H9 (cell line): ENCODE measurements around the gene SHROOM1. TPM values are rescaled to one million over a fixed set of nuclear protein-coding genes. Genes with fewer than 3 reads are reported as not detected.

Experiments
- DNase-seq: peaks from one replicate; pipeline ENCODE4 v3.0.0-alpha.2; 2017
- H2AFZ ChIP-seq: one replicate; pipeline ENCODE4 v1.6.1; 2013; ENCODE audit warnings: mild to moderate bottlenecking, low read length, control low read depth, moderate library complexity
- H2AK5ac ChIP-seq: 2 replicates; pipeline ENCODE4 v1.6.1; 2013; ENCODE audit warnings: low read length, control low read depth, mixed read lengths; ENCODE audit not compliant: insufficient read length
- H2BK120ac ChIP-seq: one replicate; pipeline ENCODE4 v1.6.1; 2013; ENCODE audit warnings: low read depth, mild to moderate bottlenecking, low read length, control low read depth, inconsistent platforms; ENCODE audit not compliant: poor library complexity, severe bottlenecking
- H2BK12ac ChIP-seq: 2 replicates; pipeline ENCODE4 v1.6.1; 2013; ENCODE audit warnings: low read length, control low read depth, mixed read lengths, low read depth; ENCODE audit not compliant: insufficient read length
- H2BK15ac ChIP-seq: 2 replicates; pipeline ENCODE4 v1.6.1; 2013; ENCODE audit warnings: low read depth, low read length, control low read depth
- H2BK20ac ChIP-seq: one replicate; pipeline ENCODE4 v1.6.1; 2013; ENCODE audit warnings: low read depth, mild to moderate bottlenecking, low read length, control low read depth, inconsistent platforms; ENCODE audit not compliant: poor library complexity, severe bottlenecking
- H2BK5ac ChIP-seq: 2 replicates; pipeline ENCODE4 v1.6.1; 2013; ENCODE audit warnings: low read length, control low read depth, mixed read lengths; ENCODE audit not compliant: insufficient read length
- H3K14ac ChIP-seq: 2 replicates; pipeline ENCODE4 v1.6.1; 2013; ENCODE audit warnings: low read length, control low read depth; ENCODE audit not compliant: insufficient read depth
- H3K18ac ChIP-seq: 2 replicates; pipeline ENCODE4 v1.6.1; 2013; ENCODE audit warnings: low read depth, mild to moderate bottlenecking, mixed read lengths, low read length, control low read depth; ENCODE audit not compliant: insufficient read length
- H3K23ac ChIP-seq: 2 replicates; pipeline ENCODE4 v1.6.1; 2013; ENCODE audit warnings: low read length, control low read depth, mixed read lengths, low read depth; ENCODE audit not compliant: insufficient read length
- H3K23me2 ChIP-seq: 2 replicates; pipeline ENCODE4 v1.6.1; 2013; ENCODE audit warnings: low read depth, mild to moderate bottlenecking, mixed read lengths, low read length, control low read depth; ENCODE audit not compliant: insufficient read length, poor library complexity, severe bottlenecking
- H3K27ac ChIP-seq: 2 replicates; pipeline ENCODE4 v1.5.1; 2013; ENCODE audit warnings: low read length, control low read depth, mixed read lengths, low read depth; ENCODE audit not compliant: insufficient read length
- H3K27me3 ChIP-seq: 2 replicates; pipeline ENCODE4 v1.6.1; 2013; ENCODE audit warnings: low read length, control low read depth, inconsistent platforms; ENCODE audit not compliant: insufficient read depth
- H3K4ac ChIP-seq: 2 replicates; pipeline ENCODE4 v1.6.1; 2013; ENCODE audit warnings: low read depth, mild to moderate bottlenecking, control low read depth, inconsistent platforms, low read length, moderate library complexity
- H3K4me1 ChIP-seq: 2 replicates; pipeline ENCODE4 v1.6.1; 2013; ENCODE audit warnings: low read length, control low read depth, inconsistent platforms; ENCODE audit not compliant: insufficient read depth
- H3K4me2 ChIP-seq: 2 replicates; pipeline ENCODE4 v1.6.1; 2013; ENCODE audit warnings: low read length, control low read depth, mixed read lengths; ENCODE audit not compliant: insufficient read length, insufficient read depth
- H3K56ac ChIP-seq: 2 replicates; pipeline ENCODE4 v1.6.1; 2013; ENCODE audit warnings: low read depth, mild to moderate bottlenecking, mixed read lengths, low read length, control low read depth; ENCODE audit not compliant: insufficient read length
- H3K79me1 ChIP-seq: 2 replicates; pipeline ENCODE4 v1.6.1; 2013; ENCODE audit warnings: low read depth, mild to moderate bottlenecking, moderate library complexity, low read length, control low read depth, inconsistent platforms; ENCODE audit not compliant: insufficient read depth, poor library complexity, severe bottlenecking
- H3K79me2 ChIP-seq: 2 replicates; pipeline ENCODE4 v1.6.1; 2013; ENCODE audit warnings: low read length, control low read depth, inconsistent platforms; ENCODE audit not compliant: insufficient read depth
- H3K9ac ChIP-seq: 2 replicates; pipeline ENCODE4 v1.6.1; 2013; ENCODE audit warnings: low read length, control low read depth, mixed read lengths; ENCODE audit not compliant: insufficient read length; ENCODE audit errors: extremely low read depth
- H3K9me3 ChIP-seq: one replicate; pipeline ENCODE4 v1.6.1; 2013; ENCODE audit warnings: low read depth, low read length, inconsistent platforms; ENCODE audit not compliant: control insufficient read depth
- H3T11ph ChIP-seq: one replicate; pipeline ENCODE4 v1.6.1; 2013; ENCODE audit warnings: mild to moderate bottlenecking, low read length, control low read depth, inconsistent platforms
- H4K20me1 ChIP-seq: one replicate; pipeline ENCODE4 v1.6.1; 2013; ENCODE audit not compliant: control insufficient read depth, insufficient read length, insufficient read depth
- H4K5ac ChIP-seq: 2 replicates; pipeline ENCODE4 v1.6.1; 2013; ENCODE audit warnings: low read depth, mild to moderate bottlenecking, mixed read lengths, low read length, control low read depth; ENCODE audit not compliant: insufficient read length
- H4K8ac ChIP-seq: replicated peaks from 2 replicates; pipeline ENCODE4 v1.6.1; 2013; ENCODE audit warnings: low read length, control low read depth, mixed read lengths, low read depth; ENCODE audit not compliant: insufficient read length
- H4K91ac ChIP-seq: 2 replicates; pipeline ENCODE4 v1.6.1; 2013; ENCODE audit warnings: low read depth, mild to moderate bottlenecking, moderate library complexity, mixed read lengths, low read length, control low read depth; ENCODE audit not compliant: insufficient read length
- H3K27ac Mint-ChIP-seq, 3 experiments: 2 replicates in 2 of 3; 3 replicates in 1 of 3; pipeline ENCODE4 v1.8.0; 2020 to 2021; ENCODE audit warnings: mixed read lengths in 3 of 3, mild to moderate bottlenecking in 1 of 3, moderate library complexity in 1 of 3
- H3K27me3 Mint-ChIP-seq: 2 replicates; pipeline ENCODE4 v1.8.0; 2021; ENCODE audit warnings: low read depth, mild to moderate bottlenecking, moderate library complexity, mixed read lengths
- H3K36me3 Mint-ChIP-seq, 3 experiments: 2 replicates in 2 of 3; 3 replicates in 1 of 3; pipeline ENCODE4 v1.8.0; 2020 to 2021; ENCODE audit warnings: low read depth in 3 of 3, mixed read lengths in 3 of 3; ENCODE audit not compliant: insufficient read depth in 1 of 3
- H3K4me1 Mint-ChIP-seq, 2 experiments: 2 replicates each; pipeline ENCODE4 v1.8.0; 2020; ENCODE audit warnings: mixed read lengths in 2 of 2
- H3K4me3 Mint-ChIP-seq, 2 experiments: 2 replicates in 1 of 2; 3 replicates in 1 of 2; pipeline ENCODE4 v1.8.0; 2020 to 2021; ENCODE audit warnings: mild to moderate bottlenecking in 2 of 2, mixed read lengths in 2 of 2, moderate library complexity in 1 of 2
- H3K9me3 Mint-ChIP-seq, 2 experiments: 2 replicates in 1 of 2; 3 replicates in 1 of 2; pipeline ENCODE4 v1.8.0; 2020; ENCODE audit warnings: mild to moderate bottlenecking in 2 of 2, mixed read lengths in 2 of 2, moderate library complexity in 1 of 2
- WGBS: extraction: QIAGEN DNeasy Blood & Tissue Kit; methylation state at CpG from one replicate; pipeline ENCODE4 v1.1.7; 2013; ENCODE audit warnings: missing lambda C conversion rate, low lambda C conversion rate, mixed read lengths; ENCODE audit not compliant: insufficient read length; ENCODE audit errors: extremely low coverage; 5-methylcytosine and 5-hydroxymethylcytosine counted together
- total RNA-seq: library from RNA; stranded (reverse); gene quantifications from 2 replicates; pipeline ENCODE4 v1.2.1, GENCODE V29; 2021
- TF ChIP-seq, protein P1 (sequence below): fragments of 200-600 bp; sonication (generic); conservative IDR thresholded peaks from 3 replicates; pipeline ENCODE4 v1.8.0; 2021; ENCODE audit warnings: antibody characterized with exemption, mild to moderate bottlenecking

Gene SHROOM1
- total RNA-seq, 1 experiment from 2014 or later: 7.0 TPM

DNA sequence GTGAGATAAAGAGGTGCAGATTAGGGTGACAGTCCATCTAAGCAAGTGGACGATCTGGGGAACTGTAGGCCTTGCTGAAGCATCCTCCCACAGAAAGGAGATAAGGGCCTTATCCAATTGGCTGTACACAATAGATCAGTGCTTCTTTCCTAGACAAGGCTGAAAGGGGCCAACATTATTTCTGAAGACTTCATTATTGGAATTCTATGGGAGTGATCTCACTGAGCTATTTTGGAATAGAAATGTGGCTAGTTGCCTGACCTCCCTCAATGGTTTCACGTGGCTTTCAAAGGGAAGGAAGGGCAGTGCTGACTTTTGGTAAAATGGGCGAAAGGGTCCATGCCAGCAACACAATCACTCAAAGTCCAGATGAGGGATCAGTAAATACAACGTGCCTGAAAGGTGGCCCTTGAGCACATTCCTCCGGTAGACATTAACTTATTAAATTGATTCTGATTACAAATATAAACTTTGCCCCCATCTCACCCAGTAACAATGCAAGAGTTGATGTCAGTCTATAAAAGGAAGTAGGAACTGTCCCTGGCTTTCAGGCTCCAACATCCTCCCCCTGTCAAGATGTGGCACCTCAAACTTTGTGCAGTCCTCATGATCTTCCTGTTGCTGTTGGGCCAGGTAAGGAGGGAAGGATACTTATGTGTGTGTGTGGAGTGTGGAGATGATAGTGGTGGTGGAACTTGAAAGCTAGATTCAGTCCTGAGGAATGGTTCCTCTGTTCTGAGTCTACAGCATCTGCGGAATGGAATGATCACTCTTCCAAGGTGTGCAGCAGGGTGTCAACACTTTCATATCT is 42.9 kb upstream of the SHROOM1 start, which contains the start of gene LEAP2:
Gene LEAP2, plus strand, starts transcription at position 550 of the 811 bp plus-strand sequence. Its CDS starts 27 bp downstream, at position 577.
- Histone ChIP-seq H4K5ac (no peak within 1 kb of the TSS), H2BK5ac (no peak within 1 kb of the TSS), H3K9ac (no peak within 1 kb of the TSS), H3K9me3 (no peaks in the 10 kb centered on the region), H3K27ac (no peak within 1 kb of the TSS), H4K20me1 (no peaks in the 10 kb centered on the region), H3K18ac (no peak within 1 kb of the TSS), H2BK20ac (no peak within 1 kb of the TSS), H3K79me1 (no peaks in the 10 kb centered on the region), H4K8ac (no peak within 1 kb of the TSS), H4K91ac (no peak within 1 kb of the TSS), H3K56ac (no peak within 1 kb of the TSS), H3K14ac (no peak within 1 kb of the TSS), H2BK12ac (no peak within 1 kb of the TSS), H3K23me2 (no peaks in the 10 kb centered on the region), H3T11ph (no peak within 1 kb of the TSS), H3K79me2 (no peaks in the 10 kb centered on the region), H3K27me3 (no peaks in the 10 kb centered on the region), H3K4me2 (no peak within 1 kb of the TSS), H2BK15ac (no peak within 1 kb of the TSS), H2AK5ac (no peak within 1 kb of the TSS), H2BK120ac (no peak within 1 kb of the TSS), H3K4ac (no peak within 1 kb of the TSS), H3K4me1 (no peaks in the 10 kb centered on the region), H2AFZ (no peak within 1 kb of the TSS), H3K23ac (no peak within 1 kb of the TSS)
- TF ChIP-seq, protein P1, sequence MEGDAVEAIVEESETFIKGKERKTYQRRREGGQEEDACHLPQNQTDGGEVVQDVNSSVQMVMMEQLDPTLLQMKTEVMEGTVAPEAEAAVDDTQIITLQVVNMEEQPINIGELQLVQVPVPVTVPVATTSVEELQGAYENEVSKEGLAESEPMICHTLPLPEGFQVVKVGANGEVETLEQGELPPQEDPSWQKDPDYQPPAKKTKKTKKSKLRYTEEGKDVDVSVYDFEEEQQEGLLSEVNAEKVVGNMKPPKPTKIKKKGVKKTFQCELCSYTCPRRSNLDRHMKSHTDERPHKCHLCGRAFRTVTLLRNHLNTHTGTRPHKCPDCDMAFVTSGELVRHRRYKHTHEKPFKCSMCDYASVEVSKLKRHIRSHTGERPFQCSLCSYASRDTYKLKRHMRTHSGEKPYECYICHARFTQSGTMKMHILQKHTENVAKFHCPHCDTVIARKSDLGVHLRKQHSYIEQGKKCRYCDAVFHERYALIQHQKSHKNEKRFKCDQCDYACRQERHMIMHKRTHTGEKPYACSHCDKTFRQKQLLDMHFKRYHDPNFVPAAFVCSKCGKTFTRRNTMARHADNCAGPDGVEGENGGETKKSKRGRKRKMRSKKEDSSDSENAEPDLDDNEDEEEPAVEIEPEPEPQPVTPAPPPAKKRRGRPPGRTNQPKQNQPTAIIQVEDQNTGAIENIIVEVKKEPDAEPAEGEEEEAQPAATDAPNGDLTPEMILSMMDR: no peak
- H3K27ac Mint-ChIP-seq: peak within 1 kb of the TSS in 1 of 3 experiments; percentile 11; a peak in 1 of 7 replicates
- no peaks in the 10 kb centered on the region for H3K9me3 Mint-ChIP-seq
- H3K4me1 Mint-ChIP-seq: no peaks in the 10 kb centered on the region
- no CpG with 5 or more reads among the region's 6 CpGs for WGBS
- peaks cover 3 to 32% (median 18%) of the 10 kb centered on the region in 3 experiments for H3K36me3 Mint-ChIP-seq
- DNase-seq: no peak
- no peak within 1 kb of the TSS for H3K4me3 Mint-ChIP-seq
- no peaks in the 10 kb centered on the region for H3K27me3 Mint-ChIP-seq
